H1 (cell line): ENCODE measurements around the gene CPED1.

Source experiments
- JUN ChIP-seq: IDR thresholded peaks from 2 replicates; pipeline ENCODE4 v1.6.1; 2011; ENCODE audit warnings: low read depth, mild to moderate bottlenecking, improper control_type of control experiment, low read length
- POLR2A ChIP-seq, 2 experiments: IDR thresholded peaks; 1 replicate in 1 of 2; 2 replicates in 1 of 2; pipeline ENCODE4 v1.6.1; 2011; ENCODE audit warnings: low read depth in 2 of 2, low read length in 2 of 2, mild to moderate bottlenecking in 2 of 2; ENCODE audit errors: control extremely low read depth in 1 of 2
- TF ChIP-seq, protein P1 (sequence below), 3 experiments: IDR thresholded peaks; 1 replicate in 2 of 3; 2 replicates in 1 of 3; pipeline versions ENCODE4 v1.5.1 to v1.6.1; 2011; ENCODE audit warnings: low read length in 3 of 3, mild to moderate bottlenecking in 3 of 3, inconsistent platforms in 2 of 3, low read depth in 1 of 3, moderate library complexity in 1 of 3; ENCODE audit not compliant: insufficient read depth in 1 of 3; ENCODE audit errors: control extremely low read depth in 1 of 3
- TF ChIP-seq, protein P2 (sequence below): IDR thresholded peaks from 2 replicates; pipeline ENCODE4 v1.6.1; 2012; ENCODE audit warnings: inconsistent platforms

DNA sequence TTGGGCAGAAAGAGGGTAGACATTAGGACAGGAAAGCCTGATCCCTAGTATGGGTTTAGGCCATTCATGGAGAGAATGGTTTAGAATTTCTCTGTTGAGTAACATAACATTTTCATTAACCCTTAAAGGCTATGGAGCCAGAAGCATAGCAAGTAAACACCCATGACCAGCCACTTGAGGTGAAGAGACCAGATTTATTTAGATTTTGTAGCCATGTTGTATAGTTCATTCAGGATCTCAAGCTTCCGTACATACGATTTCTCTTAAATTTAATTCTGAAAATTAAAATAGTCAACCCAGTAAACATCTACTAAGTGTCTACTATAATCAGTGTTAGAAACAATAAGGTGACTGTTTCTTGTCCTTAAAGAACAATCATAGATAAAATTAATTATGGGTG, 51.5 kb downstream of the CPED1 start:
- TF ChIP-seq, protein P1, sequence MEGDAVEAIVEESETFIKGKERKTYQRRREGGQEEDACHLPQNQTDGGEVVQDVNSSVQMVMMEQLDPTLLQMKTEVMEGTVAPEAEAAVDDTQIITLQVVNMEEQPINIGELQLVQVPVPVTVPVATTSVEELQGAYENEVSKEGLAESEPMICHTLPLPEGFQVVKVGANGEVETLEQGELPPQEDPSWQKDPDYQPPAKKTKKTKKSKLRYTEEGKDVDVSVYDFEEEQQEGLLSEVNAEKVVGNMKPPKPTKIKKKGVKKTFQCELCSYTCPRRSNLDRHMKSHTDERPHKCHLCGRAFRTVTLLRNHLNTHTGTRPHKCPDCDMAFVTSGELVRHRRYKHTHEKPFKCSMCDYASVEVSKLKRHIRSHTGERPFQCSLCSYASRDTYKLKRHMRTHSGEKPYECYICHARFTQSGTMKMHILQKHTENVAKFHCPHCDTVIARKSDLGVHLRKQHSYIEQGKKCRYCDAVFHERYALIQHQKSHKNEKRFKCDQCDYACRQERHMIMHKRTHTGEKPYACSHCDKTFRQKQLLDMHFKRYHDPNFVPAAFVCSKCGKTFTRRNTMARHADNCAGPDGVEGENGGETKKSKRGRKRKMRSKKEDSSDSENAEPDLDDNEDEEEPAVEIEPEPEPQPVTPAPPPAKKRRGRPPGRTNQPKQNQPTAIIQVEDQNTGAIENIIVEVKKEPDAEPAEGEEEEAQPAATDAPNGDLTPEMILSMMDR (IDR thresholded peaks at IDR 0.05; ENCODE audit: control extremely low read depth in 1 of 3, insufficient read depth in 1 of 3, low read depth in 1 of 3, low read length in 3 of 3), result no peak
- TF ChIP-seq POLR2A (IDR thresholded peaks at IDR 0.05; ENCODE audit: control extremely low read depth in 1 of 2, low read depth in 2 of 2, low read length in 2 of 2) (no peak), JUN (no peak)
- TF ChIP-seq, protein P2, sequence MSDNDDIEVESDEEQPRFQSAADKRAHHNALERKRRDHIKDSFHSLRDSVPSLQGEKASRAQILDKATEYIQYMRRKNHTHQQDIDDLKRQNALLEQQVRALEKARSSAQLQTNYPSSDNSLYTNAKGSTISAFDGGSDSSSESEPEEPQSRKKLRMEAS, result no peak
